Measurements from ENCODE around the gene ZFP90. TPM values are rescaled to one million over a fixed set of nuclear protein-coding genes. Genes with fewer than 3 reads are reported as not detected.

ZFP90 gene
- total RNA-seq, 1 donor from 2014 or later, result 9.5 TPM

Other genes starting within 250 kb of the ZFP90 start
- gene SLC7A6OS, start 228.3 kb upstream of the ZFP90 start, total RNA-seq, result 12.4 TPM
- gene PRMT7, start 228.3 kb upstream of the ZFP90 start, total RNA-seq, result 28.9 TPM
- gene SMPD3, start 90.8 kb upstream of the ZFP90 start, total RNA-seq, result 0.38 TPM
- gene CDH3, start 106.0 kb downstream of the ZFP90 start, total RNA-seq, result not detected
- not detected for gene CDH1, start 198.0 kb downstream of the ZFP90 start, total RNA-seq

Data from Right ventricle myocardium inferior (tissue), 1 donor.